Measurements from ENCODE around the gene PBLD. TPM values are rescaled to one million over a fixed set of nuclear protein-coding genes. Genes with fewer than 3 reads are reported as not detected.
"Not testable (repeated sequence)": the region's sequence is repeated elsewhere in the genome, so short reads cannot be mapped to it uniquely, and the experiment has no call there.

The PBLD gene
- polyA plus RNA-seq, 1 donor (not counting 4 experiments of a cell fraction or from before 2014, with no cell fraction given): 1.00 TPM

- Histone ChIP-seq H3K4me3 (ENCODE audit: control insufficient read depth in 2 of 3, extremely low read depth in 1 of 3, insufficient read depth in 2 of 3, low read depth in 1 of 3, low read length in 3 of 3) (no peak overlapping the region), H3K9ac (ENCODE audit: control insufficient read depth, extremely low read depth, insufficient read depth, low read length) (no peak overlapping the region), H3K27me3 (ENCODE audit: control insufficient read depth, extremely low read depth, insufficient read depth, low read length) (no peaks in the 10 kb centered on the region), H3K4me2 (ENCODE audit: control insufficient read depth, extremely low read depth, insufficient read depth, low read depth, low read length) (no peak overlapping the region), H3K9me3 (ENCODE audit: control insufficient read depth, low read depth, low read length) (no peaks in the 10 kb centered on the region), H3K27ac (ENCODE audit: control insufficient read depth, insufficient read depth, low read length) (peak overlapping the region; percentile 76), H2AFZ (ENCODE audit: control insufficient read depth, low read length) (peak overlapping the region; percentile 53), H3K9me1 (ENCODE audit: control insufficient read depth, extremely low read depth, insufficient read depth, low read length) (no peaks in the 10 kb centered on the region), H3K79me2 (ENCODE audit: control insufficient read depth, insufficient read depth, low read length) (peaks cover 26% of the 10 kb centered on the region), H4K20me1 (ENCODE audit: control insufficient read depth, extremely low read depth, insufficient read depth, low read length) (peaks cover 13% of the 10 kb centered on the region), H3K4me1 (ENCODE audit: control insufficient read depth, extremely low read depth, insufficient read depth, low read length) (peaks cover 31% of the 10 kb centered on the region), H3K36me3 (ENCODE audit: control insufficient read depth in 2 of 2, extremely low read depth in 1 of 2, insufficient read depth in 2 of 2, low read length in 2 of 2) (no peaks in the 10 kb centered on the region)
- TF ChIP-seq EZH2 (IDR thresholded peaks at IDR 0.05; ENCODE audit: low read length) (no peak), CTCF (optimal IDR thresholded peaks at IDR 0.05 in 1 of 3, IDR thresholded peaks at IDR 0.05 in 1 of 3, conservative IDR thresholded peaks at IDR 0.05 in 1 of 3; ENCODE audit: extremely low read depth in 1 of 3, insufficient read depth in 2 of 3, low read length in 3 of 3) (no peak)
- dilution Hi-C loops (cut with MboI; ENCODE audit: extremely low pct_ligation_motif_present, low sequenced_read_pairs): no loop called here
- DNase-seq (ENCODE audit: low read depth, low spot score): no peak
- FAIRE-seq: no peak
Measured at GRCh38 chr10:68329506-68329861, 3.2 kb downstream of the PBLD start.

- Histone ChIP-seq H3K27me3 (ENCODE audit: control insufficient read depth, extremely low read depth, insufficient read depth, low read length) (no peaks in the 10 kb centered on the region), H3K27ac (ENCODE audit: control insufficient read depth, insufficient read depth, low read length) (peak overlapping the region; percentile 76), H3K4me3 (ENCODE audit: control insufficient read depth in 2 of 3, extremely low read depth in 1 of 3, insufficient read depth in 2 of 3, low read depth in 1 of 3, low read length in 3 of 3) (peak overlapping the region in 2 of 3 experiments; percentile 16 to 47), H2AFZ (ENCODE audit: control insufficient read depth, low read length) (peak overlapping the region; percentile 85), H3K9ac (ENCODE audit: control insufficient read depth, extremely low read depth, insufficient read depth, low read length) (peak overlapping the region; percentile 41), H3K9me3 (ENCODE audit: control insufficient read depth, low read depth, low read length) (no peaks in the 10 kb centered on the region), H3K36me3 (ENCODE audit: control insufficient read depth in 2 of 2, extremely low read depth in 1 of 2, insufficient read depth in 2 of 2, low read length in 2 of 2) (no peaks in the 10 kb centered on the region), H3K9me1 (ENCODE audit: control insufficient read depth, extremely low read depth, insufficient read depth, low read length) (no peaks in the 10 kb centered on the region), H4K20me1 (ENCODE audit: control insufficient read depth, extremely low read depth, insufficient read depth, low read length) (peaks cover under 1% of the 10 kb centered on the region), H3K79me2 (ENCODE audit: control insufficient read depth, insufficient read depth, low read length) (peaks cover 13% of the 10 kb centered on the region), H3K4me2 (ENCODE audit: control insufficient read depth, extremely low read depth, insufficient read depth, low read depth, low read length) (peak overlapping the region; percentile 71), H3K4me1 (ENCODE audit: control insufficient read depth, extremely low read depth, insufficient read depth, low read length) (peaks cover 31% of the 10 kb centered on the region)
- FAIRE-seq: no peak
- TF ChIP-seq CTCF (optimal IDR thresholded peaks at IDR 0.05 in 1 of 3, IDR thresholded peaks at IDR 0.05 in 1 of 3, conservative IDR thresholded peaks at IDR 0.05 in 1 of 3; ENCODE audit: extremely low read depth in 1 of 3, insufficient read depth in 2 of 3, low read length in 3 of 3): no peak
- TF ChIP-seq EZH2 (IDR thresholded peaks at IDR 0.05; ENCODE audit: low read length): no peak
- dilution Hi-C loops (cut with MboI; ENCODE audit: extremely low pct_ligation_motif_present, low sequenced_read_pairs): no loop called here
- DNase-seq (ENCODE audit: low read depth, low spot score): no peak
Measured at GRCh38 chr10:68327889-68328786, 4.6 kb downstream of the PBLD start.

GRCh38 chr10:68324396-68324795 is 8.3 kb downstream of the PBLD start:
- H3K4me2 ChIP-seq (ENCODE audit: control insufficient read depth, extremely low read depth, insufficient read depth, low read depth, low read length); H3K9me3 ChIP-seq (ENCODE audit: control insufficient read depth, low read depth, low read length); H4K20me1 ChIP-seq (ENCODE audit: control insufficient read depth, extremely low read depth, insufficient read depth, low read length); H3K36me3 ChIP-seq (ENCODE audit: control insufficient read depth in 2 of 2, extremely low read depth in 1 of 2, insufficient read depth in 2 of 2, low read length in 2 of 2); H3K79me2 ChIP-seq (ENCODE audit: control insufficient read depth, insufficient read depth, low read length); H3K9me1 ChIP-seq (ENCODE audit: control insufficient read depth, extremely low read depth, insufficient read depth, low read length); H2AFZ ChIP-seq (ENCODE audit: control insufficient read depth, low read length); FAIRE-seq; H3K27ac ChIP-seq (ENCODE audit: control insufficient read depth, insufficient read depth, low read length); H3K27me3 ChIP-seq (ENCODE audit: control insufficient read depth, extremely low read depth, insufficient read depth, low read length); H3K4me3 ChIP-seq (ENCODE audit: control insufficient read depth in 2 of 3, extremely low read depth in 1 of 3, insufficient read depth in 2 of 3, low read depth in 1 of 3, low read length in 3 of 3); dilution Hi-C loops (cut with MboI; ENCODE audit: extremely low pct_ligation_motif_present, low sequenced_read_pairs); H3K9ac ChIP-seq (ENCODE audit: control insufficient read depth, extremely low read depth, insufficient read depth, low read length); DNase-seq (ENCODE audit: low read depth, low spot score): not testable (repeated sequence)
- H3K4me1 ChIP-seq (ENCODE audit: control insufficient read depth, extremely low read depth, insufficient read depth, low read length): peaks cover 18% of the 10 kb centered on the region

Data from keratinocyte (primary cell).